ENCODE data around the gene DNPH1. TPM values are rescaled to one million over a fixed set of nuclear protein-coding genes. Genes with fewer than 3 reads are reported as not detected.
A peak's percentile ranks its signal among the peaks of the same experiment; 100 is the strongest.

Gene DNPH1
- total RNA-seq, 1 donor = 21.6 TPM

DNA sequence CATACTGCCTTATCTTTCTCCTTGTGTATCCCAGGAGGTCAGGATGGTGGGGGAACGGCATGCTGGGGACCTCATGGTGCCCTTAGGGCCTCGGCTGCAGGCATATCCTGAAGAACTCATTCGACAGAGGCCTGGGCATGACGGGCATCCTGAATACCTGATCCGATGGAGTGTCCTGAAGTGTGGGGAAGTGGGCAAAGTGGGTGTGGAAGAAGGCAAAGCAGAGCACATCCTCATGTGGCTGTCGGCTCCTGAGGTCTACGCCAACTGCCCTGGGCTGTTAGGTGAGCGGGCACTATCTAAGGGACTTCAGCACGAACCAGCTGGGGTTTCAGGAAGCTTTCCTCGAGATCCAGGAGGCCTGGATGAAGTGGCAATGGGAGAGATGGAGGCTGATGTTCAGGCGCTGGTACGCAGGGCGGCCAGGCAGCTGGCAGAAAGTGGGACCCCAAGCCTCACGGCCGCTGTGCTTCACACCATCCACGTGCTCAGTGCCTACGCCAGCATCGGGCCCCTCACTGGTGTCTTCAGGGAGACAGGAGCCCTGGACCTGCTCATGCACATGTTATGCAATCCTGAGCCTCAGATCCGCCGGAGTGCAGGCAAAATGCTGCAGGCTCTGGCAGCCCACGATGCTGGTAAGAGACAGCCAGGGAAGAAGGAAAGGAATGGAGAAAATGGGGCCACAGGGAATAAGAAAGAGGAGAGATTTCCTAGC lies 44.9 kb downstream of the DNPH1 start:
- H3K4me3 ChIP-seq (ENCODE audit: low read depth, low read length) = no peak overlapping the region
- TF ChIP-seq CTCF (IDR thresholded peaks at IDR 0.05; ENCODE audit: insufficient read depth, low read depth, low read length) = no peak
- DNase-seq (ENCODE audit: low read depth) = no peak

GRCh38 chr6:43183441-43183840 lies 45.8 kb downstream of the DNPH1 start:
- no peak for DNase-seq (ENCODE audit: low read depth)
- no peak for TF ChIP-seq CTCF (IDR thresholded peaks at IDR 0.05; ENCODE audit: insufficient read depth, low read depth, low read length)
- H3K4me3 ChIP-seq (ENCODE audit: low read depth, low read length) = no peak overlapping the region

- H3K4me3 ChIP-seq (ENCODE audit: low read depth, low read length) = peak within 1 kb of the TSS; percentile 68
- peak; percentile 74 for DNase-seq (ENCODE audit: low read depth)
- no peak for TF ChIP-seq CTCF (IDR thresholded peaks at IDR 0.05; ENCODE audit: insufficient read depth, low read depth, low read length)
These were observed 47.1 kb downstream of the DNPH1 start, which contains the start of gene CUL9 for GRCh38 chr6:43181942-43182860. TSS of gene CUL9 (plus strand) at chr6:43182196. CDS start at chr6:43184311, 2,115 bp downstream.

DNA sequence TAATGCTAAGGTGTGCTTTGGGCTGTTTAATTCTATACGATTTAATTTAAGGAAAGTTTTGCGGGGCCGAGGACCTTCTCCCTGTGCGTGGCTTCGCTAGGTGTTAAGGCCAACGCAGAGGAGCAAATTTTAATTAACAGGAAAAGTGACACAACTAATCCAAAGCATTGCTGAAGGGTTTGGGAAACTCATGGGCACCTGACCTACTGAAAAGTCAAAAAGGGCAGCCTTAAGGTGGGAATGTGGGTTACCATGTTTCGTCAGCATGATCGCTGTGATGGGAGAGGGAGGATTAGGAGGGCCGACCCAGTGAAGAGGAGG lies 47.7 kb downstream of the DNPH1 start:
- DNase-seq (ENCODE audit: low read depth) = no peak
- no peak for TF ChIP-seq CTCF (IDR thresholded peaks at IDR 0.05; ENCODE audit: insufficient read depth, low read depth, low read length)
- H3K4me3 ChIP-seq (ENCODE audit: low read depth, low read length) = peak overlapping the region; percentile 68

GRCh38 chr6:43180985-43181384 lies 48.3 kb downstream of the DNPH1 start:
- no peak for TF ChIP-seq CTCF (IDR thresholded peaks at IDR 0.05; ENCODE audit: insufficient read depth, low read depth, low read length)
- H3K4me3 ChIP-seq (ENCODE audit: low read depth, low read length) = no peak overlapping the region
- DNase-seq (ENCODE audit: low read depth) = no peak

- TF ChIP-seq CTCF (IDR thresholded peaks at IDR 0.05; ENCODE audit: insufficient read depth, low read depth, low read length) = no peak
- DNase-seq (ENCODE audit: low read depth) = no peak
- H3K4me3 ChIP-seq (ENCODE audit: low read depth, low read length) = no peak overlapping the region
These were observed 49.2 kb downstream of the DNPH1 start for GRCh38 chr6:43180058-43180457.
